ENCODE data around the gene CCDC88C. TPM values are rescaled to one million over a fixed set of nuclear protein-coding genes. Genes with fewer than 3 reads are reported as not detected.
"Not testable (repeated sequence)": the region's sequence is repeated elsewhere in the genome, so short reads cannot be mapped to it uniquely, and the experiment has no call there.

The CCDC88C gene
- total RNA-seq, 2 donors from 2014 or later = 36.3 to 57.4 TPM

GRCh38 chr14:91227183-91227628 lies 190.4 kb downstream of the CCDC88C start:
- Histone ChIP-seq H3K27me3 (no peaks in the 10 kb centered on the region), H3K4me3 (no peak overlapping the region), H3K36me3 (replicated peaks in 1 of 2; ENCODE audit: insufficient read depth in 1 of 2, low read depth in 2 of 2) (peaks cover 0 to 4% of the 10 kb centered on the region in 2 donors), H3K4me1 (no peaks in the 10 kb centered on the region), H3K9me3 (peaks cover 0 to 8% (median 0%) of the 10 kb centered on the region in 3 donors), H3K27ac (no peak overlapping the region)
- intact Hi-C loops (cut with DNase I) = no loop called here
- 84% methylated on average over 7 of the region's 7 CpGs for WGBS, 2 donors
- ATAC-seq = no peak
- TF ChIP-seq, protein P1, sequence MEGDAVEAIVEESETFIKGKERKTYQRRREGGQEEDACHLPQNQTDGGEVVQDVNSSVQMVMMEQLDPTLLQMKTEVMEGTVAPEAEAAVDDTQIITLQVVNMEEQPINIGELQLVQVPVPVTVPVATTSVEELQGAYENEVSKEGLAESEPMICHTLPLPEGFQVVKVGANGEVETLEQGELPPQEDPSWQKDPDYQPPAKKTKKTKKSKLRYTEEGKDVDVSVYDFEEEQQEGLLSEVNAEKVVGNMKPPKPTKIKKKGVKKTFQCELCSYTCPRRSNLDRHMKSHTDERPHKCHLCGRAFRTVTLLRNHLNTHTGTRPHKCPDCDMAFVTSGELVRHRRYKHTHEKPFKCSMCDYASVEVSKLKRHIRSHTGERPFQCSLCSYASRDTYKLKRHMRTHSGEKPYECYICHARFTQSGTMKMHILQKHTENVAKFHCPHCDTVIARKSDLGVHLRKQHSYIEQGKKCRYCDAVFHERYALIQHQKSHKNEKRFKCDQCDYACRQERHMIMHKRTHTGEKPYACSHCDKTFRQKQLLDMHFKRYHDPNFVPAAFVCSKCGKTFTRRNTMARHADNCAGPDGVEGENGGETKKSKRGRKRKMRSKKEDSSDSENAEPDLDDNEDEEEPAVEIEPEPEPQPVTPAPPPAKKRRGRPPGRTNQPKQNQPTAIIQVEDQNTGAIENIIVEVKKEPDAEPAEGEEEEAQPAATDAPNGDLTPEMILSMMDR (IDR thresholded peaks at IDR 0.05) = no peak
- TF ChIP-seq POLR2A (IDR thresholded peaks at IDR 0.05) = no peak
- no peak for DNase-seq

DNA sequence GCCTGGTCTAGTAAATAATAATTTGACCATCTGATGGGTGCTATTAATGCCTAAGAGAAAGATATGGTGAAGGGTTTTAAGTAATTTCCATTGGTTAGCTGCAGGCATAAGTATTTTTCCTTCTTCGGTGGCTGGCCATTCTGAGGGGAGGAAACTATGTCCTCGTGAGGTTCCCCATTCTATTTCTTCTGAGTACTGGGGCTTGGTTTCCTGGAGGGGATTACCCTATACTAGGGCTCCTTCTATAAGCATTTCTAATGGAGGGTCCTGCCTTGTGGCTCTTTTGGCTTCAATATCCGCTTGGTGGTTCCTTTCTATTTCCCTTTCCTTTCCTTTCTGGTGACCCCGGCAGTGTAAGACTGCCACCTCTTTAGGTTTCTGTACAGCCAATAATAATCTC lies 191.3 kb downstream of the CCDC88C start:
- intact Hi-C loops (cut with DNase I); H3K4me3 ChIP-seq; H3K9me3 ChIP-seq; H3K4me1 ChIP-seq; ATAC-seq; H3K27me3 ChIP-seq; DNase-seq; H3K27ac ChIP-seq; H3K36me3 ChIP-seq (replicated peaks in 1 of 2; ENCODE audit: insufficient read depth in 1 of 2, low read depth in 2 of 2): not testable (repeated sequence)
- WGBS, 2 donors = 85 to 98% methylated on average over 4 of the region's 4 CpGs

GRCh38 chr14:91225025-91225424 lies 192.6 kb downstream of the CCDC88C start:
- Histone ChIP-seq H3K4me3 (no peak overlapping the region), H3K36me3 (replicated peaks in 1 of 2; ENCODE audit: insufficient read depth in 1 of 2, low read depth in 2 of 2) (peaks cover 0 to 4% of the 10 kb centered on the region in 2 donors), H3K27me3 (no peaks in the 10 kb centered on the region), H3K27ac (no peak overlapping the region), H3K4me1 (no peaks in the 10 kb centered on the region), H3K9me3 (peaks cover 0 to under 1% (median 0%) of the 10 kb centered on the region in 3 donors)
- intact Hi-C loops (cut with DNase I) = no loop called here
- ATAC-seq (no peak), DNase-seq (no peak)
- 87 to 95% methylated on average over 7 of the region's 7 CpGs for WGBS, 2 donors
- no peak for TF ChIP-seq POLR2A (IDR thresholded peaks at IDR 0.05)
- TF ChIP-seq, protein P1 (IDR thresholded peaks at IDR 0.05) = no peak

- no peaks in the 10 kb centered on the region for H3K9me3 ChIP-seq
- intact Hi-C loops (cut with DNase I) = no loop called here
- no peak overlapping the region for H3K4me3 ChIP-seq
- WGBS, 2 donors = 89 to 100% methylated on average over 1 of the region's 1 CpG
- H3K27ac ChIP-seq = no peak overlapping the region
- TF ChIP-seq POLR2A (IDR thresholded peaks at IDR 0.05) = no peak
- TF ChIP-seq, protein P1 (IDR thresholded peaks at IDR 0.05) = no peak
- H3K4me1 ChIP-seq = no peaks in the 10 kb centered on the region
- H3K36me3 ChIP-seq (replicated peaks in 1 of 2; ENCODE audit: insufficient read depth in 1 of 2, low read depth in 2 of 2) = peaks cover 0 to 4% of the 10 kb centered on the region in 2 donors
- DNase-seq = no peak
- no peak for ATAC-seq
- H3K27me3 ChIP-seq = no peaks in the 10 kb centered on the region
Measured at GRCh38 chr14:91223028-91223783, 194.4 kb downstream of the CCDC88C start.

Other genes with a start within 250 kb of the CCDC88C start
- under 1 TPM in 1 of 2 donors, not detected in 1; 0.26 TPM for gene GPR68, start 173.1 kb downstream of the CCDC88C start, total RNA-seq
- gene PPP4R3A, start 92.5 kb upstream of the CCDC88C start, total RNA-seq = 10 to 100 TPM; 47.2 to 71.5 TPM